Natural killer cell (primary cell): ENCODE results near the gene ATF6. TPM values are rescaled to one million over a fixed set of nuclear protein-coding genes. Genes with fewer than 3 reads are reported as not detected.

Experiments
- ATAC-seq, 3 donors: fragments of 150-1000 bp in 2 of 3; fragments of 200-7000 bp in 1 of 3; cut with Tn5 transposase; 1 replicate in 1 of 3; 2 replicates in 2 of 3; pipeline ENCODE4 v1.10.0; 2021; ENCODE audit warnings: mild to moderate bottlenecking in 2 of 3, moderate library complexity in 2 of 3
- DNase-seq, 2 donors: peaks; one replicate each; pipeline versions ENCODE4 v3.0.0 to v3.0.0-alpha.2; 2013 to 2021; ENCODE audit warnings: mixed read lengths in 1 of 2
- H3K27ac ChIP-seq: one replicate; pipeline ENCODE4 v1.5.1; 2013; ENCODE audit warnings: mild to moderate bottlenecking, low read length
- H3K27me3 ChIP-seq: one replicate; pipeline ENCODE4 v1.6.1; 2013; ENCODE audit warnings: low read length; ENCODE audit not compliant: control insufficient read depth, insufficient read depth
- H3K36me3 ChIP-seq: one replicate; pipeline ENCODE4 v1.6.1; 2013; ENCODE audit warnings: low read length; ENCODE audit not compliant: control insufficient read depth, insufficient read depth
- H3K4me1 ChIP-seq: one replicate; pipeline ENCODE4 v1.6.1; 2013; ENCODE audit warnings: low read length; ENCODE audit not compliant: control insufficient read depth, insufficient read depth
- H3K4me3 ChIP-seq: one replicate; pipeline ENCODE4 v1.5.1; 2013; ENCODE audit warnings: low read length
- H3K9me3 ChIP-seq: one replicate; pipeline ENCODE4 v1.6.1; 2013; ENCODE audit warnings: low read length; ENCODE audit not compliant: control insufficient read depth, insufficient read depth
- H3K27ac Mint-ChIP-seq, 2 donors: one replicate each; pipeline ENCODE4 v1.8.0; 2022; ENCODE audit warnings: mild to moderate bottlenecking in 2 of 2, mixed read lengths in 2 of 2, moderate library complexity in 1 of 2
- H3K27me3 Mint-ChIP-seq, 2 donors: one replicate each; pipeline ENCODE4 v1.8.0; 2022; ENCODE audit warnings: low read depth in 2 of 2, mixed read lengths in 2 of 2
- H3K36me3 Mint-ChIP-seq: one replicate; pipeline ENCODE4 v1.8.0; 2022; ENCODE audit warnings: mixed read lengths
- H3K4me1 Mint-ChIP-seq, 2 donors: one replicate each; pipeline ENCODE4 v1.8.0; 2022; ENCODE audit warnings: mixed read lengths in 2 of 2
- H3K4me3 Mint-ChIP-seq: one replicate; pipeline ENCODE4 v1.8.0; 2022; ENCODE audit warnings: mild to moderate bottlenecking, moderate library complexity, mixed read lengths
- H3K9me3 Mint-ChIP-seq, 2 donors: one replicate each; pipeline ENCODE4 v1.8.0; 2022; ENCODE audit warnings: mixed read lengths in 2 of 2
- CTCF ChIP-seq: fragments of 200-600 bp; IDR thresholded peaks from one replicate; pipeline ENCODE4 v1.8.0; 2022; ENCODE audit warnings: antibody characterized with exemption
- WGBS: methylation state at CpG from one replicate; pipeline ENCODE4 v1.1.7; 2013; ENCODE audit warnings: missing lambda C conversion rate; ENCODE audit not compliant: insufficient coverage; 5-methylcytosine and 5-hydroxymethylcytosine counted together
- intact Hi-C: fragments of 100-400 bp; cut with micrococcal nuclease; formaldehyde crosslinking; loops from one replicate; pipeline ENCODE4 v1.14.2; 2022
- total RNA-seq, 4 donors: library from RNA; stranded (reverse); fragments of 120-200 nt in 1 of 4; gene quantifications; one replicate each; pipeline versions ENCODE4 v1.2.3 to v1.2.4, GENCODE V29; 2013 to 2022

The ATF6 gene
- total RNA-seq, 3 donors from 2014 or later (not counting 1 experiment from before 2014, with no cell fraction given) = 16.8 to 25.0 (median 21.8) TPM

GRCh38 chr1:161997152-161997551, 231.0 kb downstream of the ATF6 start:
- H3K27ac ChIP-seq = no peak overlapping the region
- Mint-ChIP-seq H3K36me3 (no peaks in the 10 kb centered on the region), H3K4me1 (no peaks in the 10 kb centered on the region), H3K9me3 (no peaks in the 10 kb centered on the region), H3K27me3 (peaks cover 6 to 14% of the 10 kb centered on the region in 2 donors), H3K27ac (no peak overlapping the region), H3K4me3 (no peak overlapping the region)
- H3K4me1 ChIP-seq = no peaks in the 10 kb centered on the region
- no peak for TF ChIP-seq CTCF
- WGBS = 88% methylated on average over 1 of the region's 1 CpG
- intact Hi-C loops = no loop called here
- ATAC-seq (no peak), DNase-seq (no peak)
- no peak overlapping the region for H3K4me3 ChIP-seq
- H3K27me3 ChIP-seq = no peaks in the 10 kb centered on the region
- no peaks in the 10 kb centered on the region for H3K36me3 ChIP-seq
- H3K9me3 ChIP-seq = no peaks in the 10 kb centered on the region

- TF ChIP-seq CTCF = no peak
- DNase-seq (no peak), ATAC-seq (no peak)
- Mint-ChIP-seq H3K36me3 (no peaks in the 10 kb centered on the region), H3K9me3 (no peaks in the 10 kb centered on the region), H3K27me3 (peaks cover 7 to 8% of the 10 kb centered on the region in 2 donors), H3K4me3 (no peak overlapping the region), H3K27ac (no peak overlapping the region), H3K4me1 (no peaks in the 10 kb centered on the region)
- Histone ChIP-seq H3K4me3 (no peak overlapping the region), H3K4me1 (no peaks in the 10 kb centered on the region), H3K27ac (no peak overlapping the region), H3K27me3 (no peaks in the 10 kb centered on the region), H3K9me3 (no peaks in the 10 kb centered on the region), H3K36me3 (no peaks in the 10 kb centered on the region)
- WGBS = 93% methylated on average over 5 of the region's 5 CpGs
- intact Hi-C loops = no loop called here
These were observed 232.7 kb downstream of the ATF6 start for GRCh38 chr1:161998811-161999210.

GRCh38 chr1:161999301-162000052, 233.4 kb downstream of the ATF6 start:
- no peaks in the 10 kb centered on the region for H3K36me3 Mint-ChIP-seq
- H3K4me3 Mint-ChIP-seq = no peak overlapping the region
- Histone ChIP-seq H3K9me3 (no peaks in the 10 kb centered on the region), H3K27ac (no peak overlapping the region), H3K36me3 (no peaks in the 10 kb centered on the region), H3K27me3 (no peaks in the 10 kb centered on the region), H3K4me1 (no peaks in the 10 kb centered on the region), H3K4me3 (no peak overlapping the region)
- H3K9me3 Mint-ChIP-seq = no peaks in the 10 kb centered on the region
- DNase-seq (no peak), ATAC-seq (no peak)
- 78% methylated on average over 8 of the region's 8 CpGs for WGBS
- no peak for TF ChIP-seq CTCF
- peaks cover 8 to 11% of the 10 kb centered on the region in 2 donors for H3K27me3 Mint-ChIP-seq
- no peak overlapping the region for H3K27ac Mint-ChIP-seq
- no peaks in the 10 kb centered on the region for H3K4me1 Mint-ChIP-seq
- intact Hi-C loops = no loop called here

GRCh38 chr1:162000053-162000420, 233.9 kb downstream of the ATF6 start:
- WGBS = 94% methylated on average over 11 of the region's 11 CpGs
- Histone ChIP-seq H3K27me3 (no peaks in the 10 kb centered on the region), H3K36me3 (no peaks in the 10 kb centered on the region), H3K4me3 (no peak overlapping the region), H3K4me1 (no peaks in the 10 kb centered on the region), H3K9me3 (no peaks in the 10 kb centered on the region), H3K27ac (no peak overlapping the region)
- no peak for DNase-seq
- ATAC-seq = no peak
- H3K27me3 Mint-ChIP-seq = peaks cover 13 to 17% of the 10 kb centered on the region in 2 donors
- no peak for TF ChIP-seq CTCF
- intact Hi-C loops = no loop called here
- H3K27ac Mint-ChIP-seq = no peak overlapping the region
- H3K36me3 Mint-ChIP-seq = no peaks in the 10 kb centered on the region
- no peaks in the 10 kb centered on the region for H3K4me1 Mint-ChIP-seq
- H3K9me3 Mint-ChIP-seq = no peaks in the 10 kb centered on the region
- H3K4me3 Mint-ChIP-seq = no peak overlapping the region
